Stimulated activated naive B cell treated with anti-CD40 and anti-IgM and Interleukin-4, amounts not matched to agents 10 μg/mL and 1 μg/mL and 100 μg/mL, for 72 hours (primary cell): ENCODE results near the gene TP53I11.

ENCODE experiments used
- ATAC-seq, 2 donors: fragments of 150-1000 bp; cut with Tn5 transposase; replicated peaks; 2 replicates each; pipeline ENCODE4 v1.10.0; 2021; ENCODE audit warnings: moderate library complexity in 1 of 2
- DNase-seq: peaks from one replicate; pipeline ENCODE4 v3.0.0; 2021
- H3K27ac Mint-ChIP-seq: one replicate; pipeline ENCODE4 v1.8.0; 2022; ENCODE audit warnings: mild to moderate bottlenecking, mixed read lengths
- H3K27me3 Mint-ChIP-seq, 2 donors: one replicate each; pipeline ENCODE4 v1.8.0; 2022; ENCODE audit warnings: mixed read lengths in 2 of 2
- H3K36me3 Mint-ChIP-seq, 2 donors: one replicate each; pipeline ENCODE4 v1.8.0; 2022; ENCODE audit warnings: mixed read lengths in 2 of 2, mild to moderate bottlenecking in 1 of 2
- H3K4me1 Mint-ChIP-seq, 2 donors: one replicate each; pipeline ENCODE4 v1.8.0; 2022; ENCODE audit warnings: mixed read lengths in 2 of 2, mild to moderate bottlenecking in 1 of 2
- H3K4me3 Mint-ChIP-seq, 2 donors: one replicate each; pipeline ENCODE4 v1.8.0; 2022; ENCODE audit warnings: mild to moderate bottlenecking in 2 of 2, mixed read lengths in 2 of 2, moderate library complexity in 1 of 2
- H3K9me3 Mint-ChIP-seq, 2 donors: one replicate each; pipeline ENCODE4 v1.8.0; 2022; ENCODE audit warnings: mixed read lengths in 2 of 2, mild to moderate bottlenecking in 1 of 2

Gene TP53I11

GRCh38 chr11:44957040-44957515, 6.4 kb upstream of the TP53I11 start:
- DNase-seq (no peak), ATAC-seq (no peak)
- Mint-ChIP-seq H3K4me1 (peaks cover 17 to 29% of the 10 kb centered on the region in 2 donors), H3K27ac (no peak overlapping the region), H3K9me3 (no peaks in the 10 kb centered on the region), H3K27me3 (no peaks in the 10 kb centered on the region), H3K36me3 (no peaks in the 10 kb centered on the region), H3K4me3 (no peak overlapping the region)

GRCh38 chr11:44955015-44955738, 4.5 kb upstream of the TP53I11 start:
- DNase-seq, result no peak
- Mint-ChIP-seq H3K9me3 (no peaks in the 10 kb centered on the region), H3K27ac (peak overlapping the region; percentile 72), H3K36me3 (no peaks in the 10 kb centered on the region), H3K4me1 (peaks cover 19 to 37% of the 10 kb centered on the region in 2 donors), H3K27me3 (no peaks in the 10 kb centered on the region), H3K4me3 (no peak overlapping the region)
- peak in 1 of 2 donors; percentile 28 for ATAC-seq

- ATAC-seq (no peak), DNase-seq (no peak)
- no peak overlapping the region for H3K4me3 Mint-ChIP-seq
- H3K36me3 Mint-ChIP-seq, result peaks cover 0 to 1% of the 10 kb centered on the region in 2 donors
- peaks cover 19 to 39% of the 10 kb centered on the region in 2 donors for H3K4me1 Mint-ChIP-seq
- H3K27me3 Mint-ChIP-seq, result no peaks in the 10 kb centered on the region
- peak overlapping the region; percentile 49 for H3K27ac Mint-ChIP-seq
- H3K9me3 Mint-ChIP-seq, result no peaks in the 10 kb centered on the region
These were observed 3.6 kb upstream of the TP53I11 start for GRCh38 chr11:44954051-44954906.

GRCh38 chr11:44952500-44953260, 2.0 kb upstream of the TP53I11 start:
- Mint-ChIP-seq H3K27ac (no peak overlapping the region), H3K9me3 (no peaks in the 10 kb centered on the region)
- no peak for DNase-seq

GRCh38 chr11:44952082-44952481, 1.4 kb upstream of the TP53I11 start:
- Mint-ChIP-seq H3K36me3 (peaks cover 6 to 7% of the 10 kb centered on the region in 2 donors), H3K27me3 (no peaks in the 10 kb centered on the region), H3K27ac (no peak overlapping the region), H3K4me1 (peaks cover 37 to 55% of the 10 kb centered on the region in 2 donors), H3K9me3 (no peaks in the 10 kb centered on the region), H3K4me3 (no peak overlapping the region)
- ATAC-seq (no peak), DNase-seq (no peak)

More at GRCh38 chr11:44952500-44953260, 2.0 kb upstream of the TP53I11 start:
- no peaks in the 10 kb centered on the region for H3K27me3 Mint-ChIP-seq
- peaks cover 31 to 49% of the 10 kb centered on the region in 2 donors for H3K4me1 Mint-ChIP-seq
- H3K4me3 Mint-ChIP-seq, result no peak overlapping the region
- ATAC-seq, result no peak
- H3K36me3 Mint-ChIP-seq, result peaks cover 5 to 6% of the 10 kb centered on the region in 2 donors

GRCh38 chr11:44950031-44950624, 555 bp downstream of the TP53I11 start:
- H3K36me3 Mint-ChIP-seq, result peaks cover 16 to 19% of the 10 kb centered on the region in 2 donors
- H3K27ac Mint-ChIP-seq, result peak overlapping the region; percentile 92
- peak overlapping the region; percentile 93 to 98 for H3K4me3 Mint-ChIP-seq
- H3K9me3 Mint-ChIP-seq, result no peaks in the 10 kb centered on the region
- no peaks in the 10 kb centered on the region for H3K27me3 Mint-ChIP-seq
- ATAC-seq, result peak; percentile 32 to 33
- peaks cover 49 to 65% of the 10 kb centered on the region in 2 donors for H3K4me1 Mint-ChIP-seq
- DNase-seq, result no peak

- H3K9me3 Mint-ChIP-seq, result no peaks in the 10 kb centered on the region
- peaks cover 50 to 65% of the 10 kb centered on the region in 2 donors for H3K4me1 Mint-ChIP-seq
- H3K4me3 Mint-ChIP-seq, result peak overlapping the region; percentile 93 to 98
- peak; percentile 41 for DNase-seq
- peak overlapping the region; percentile 94 for H3K27ac Mint-ChIP-seq
- peak; percentile 57 to 59 for ATAC-seq
- H3K36me3 Mint-ChIP-seq, result peaks cover 17 to 26% of the 10 kb centered on the region in 2 donors
- H3K27me3 Mint-ChIP-seq, result no peaks in the 10 kb centered on the region
These were observed 1.3 kb downstream of the TP53I11 start for GRCh38 chr11:44949160-44950030.

GRCh38 chr11:44948155-44948554, 2.5 kb downstream of the TP53I11 start:
- Mint-ChIP-seq H3K4me1 (peaks cover 60 to 73% of the 10 kb centered on the region in 2 donors), H3K27me3 (no peaks in the 10 kb centered on the region), H3K4me3 (peak overlapping the region in 1 of 2 donors; percentile 40), H3K27ac (peak overlapping the region; percentile 47), H3K36me3 (peaks cover 23 to 37% of the 10 kb centered on the region in 2 donors), H3K9me3 (no peaks in the 10 kb centered on the region)
- ATAC-seq, result no peak
- no peak for DNase-seq

- H3K36me3 Mint-ChIP-seq, result peaks cover 29 to 44% of the 10 kb centered on the region in 2 donors
- DNase-seq (no peak), ATAC-seq (no peak)
- H3K27me3 Mint-ChIP-seq, result no peaks in the 10 kb centered on the region
- peaks cover 70 to 82% of the 10 kb centered on the region in 2 donors for H3K4me1 Mint-ChIP-seq
- H3K27ac Mint-ChIP-seq, result peak overlapping the region; percentile 65
- peak overlapping the region in 1 of 2 donors; percentile 17 for H3K4me3 Mint-ChIP-seq
- no peaks in the 10 kb centered on the region for H3K9me3 Mint-ChIP-seq
These were observed 3.6 kb downstream of the TP53I11 start for GRCh38 chr11:44947114-44947513.

- Mint-ChIP-seq H3K27me3 (no peaks in the 10 kb centered on the region), H3K4me3 (no peak overlapping the region), H3K27ac (peak overlapping the region; percentile 42), H3K9me3 (no peaks in the 10 kb centered on the region), H3K4me1 (peaks cover 76 to 82% of the 10 kb centered on the region in 2 donors), H3K36me3 (peaks cover 33 to 51% of the 10 kb centered on the region in 2 donors)
- no peak for DNase-seq
- ATAC-seq, result no peak
These were observed 4.4 kb downstream of the TP53I11 start for GRCh38 chr11:44946263-44946662.

GRCh38 chr11:44945666-44946065, 5.0 kb downstream of the TP53I11 start:
- no peaks in the 10 kb centered on the region for H3K9me3 Mint-ChIP-seq
- H3K4me3 Mint-ChIP-seq, result peak overlapping the region in 1 of 2 donors; percentile 35
- H3K4me1 Mint-ChIP-seq, result peaks cover 82 to 87% of the 10 kb centered on the region in 2 donors
- ATAC-seq (no peak), DNase-seq (no peak)
- H3K27ac Mint-ChIP-seq, result peak overlapping the region; percentile 17
- H3K27me3 Mint-ChIP-seq, result no peaks in the 10 kb centered on the region
- peaks cover 39 to 57% of the 10 kb centered on the region in 2 donors for H3K36me3 Mint-ChIP-seq

GRCh38 chr11:44944853-44945235, 5.8 kb downstream of the TP53I11 start:
- Mint-ChIP-seq H3K27me3 (no peaks in the 10 kb centered on the region), H3K4me1 (peaks cover 88 to 96% of the 10 kb centered on the region in 2 donors), H3K36me3 (peaks cover 48 to 63% of the 10 kb centered on the region in 2 donors), H3K27ac (peak overlapping the region; percentile 68), H3K4me3 (peak overlapping the region; percentile 19 to 46), H3K9me3 (no peaks in the 10 kb centered on the region)
- ATAC-seq (no peak), DNase-seq (no peak)
